Measurements from ENCODE around the gene IFITM2.
"Not testable (repeated sequence)": the region's sequence is repeated elsewhere in the genome, so short reads cannot be mapped to it uniquely, and the experiment has no call there.

The IFITM2 gene

DNA sequence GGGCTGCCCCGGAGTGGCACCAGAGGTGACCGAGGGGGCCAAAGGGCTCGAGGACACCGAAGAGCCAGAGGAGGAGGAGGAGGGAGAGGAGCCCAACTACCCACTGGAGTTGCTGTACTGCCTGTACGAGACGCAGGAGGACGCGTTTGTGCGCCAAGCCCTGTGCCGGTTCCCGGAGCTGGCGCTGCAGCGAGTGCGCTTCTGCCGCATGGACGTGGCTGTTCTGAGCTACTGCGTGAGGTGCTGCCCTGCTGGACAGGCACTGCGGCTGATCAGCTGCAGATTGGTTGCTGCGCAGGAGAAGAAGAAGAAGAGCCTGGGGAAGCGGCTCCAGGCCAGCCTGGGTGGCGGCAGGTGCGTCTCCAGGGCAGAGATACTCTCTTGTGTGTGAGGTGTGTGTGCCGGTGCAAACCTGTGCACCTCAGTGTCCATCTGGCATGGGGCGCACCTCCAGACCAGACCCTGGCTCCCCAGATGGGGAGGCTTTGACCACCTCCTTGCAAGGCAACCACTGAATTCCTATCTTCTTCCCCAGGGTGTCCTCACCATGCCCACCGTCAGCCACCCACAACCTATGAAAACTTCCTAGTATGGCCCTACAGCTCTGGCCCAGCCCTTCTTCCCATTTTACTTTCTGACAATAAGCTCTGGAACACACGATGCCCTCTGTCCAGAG, 26.0 kb upstream of the IFITM2 start:
- DNase-seq (ENCODE audit: low read depth in 3 of 3) = no peak

DNA sequence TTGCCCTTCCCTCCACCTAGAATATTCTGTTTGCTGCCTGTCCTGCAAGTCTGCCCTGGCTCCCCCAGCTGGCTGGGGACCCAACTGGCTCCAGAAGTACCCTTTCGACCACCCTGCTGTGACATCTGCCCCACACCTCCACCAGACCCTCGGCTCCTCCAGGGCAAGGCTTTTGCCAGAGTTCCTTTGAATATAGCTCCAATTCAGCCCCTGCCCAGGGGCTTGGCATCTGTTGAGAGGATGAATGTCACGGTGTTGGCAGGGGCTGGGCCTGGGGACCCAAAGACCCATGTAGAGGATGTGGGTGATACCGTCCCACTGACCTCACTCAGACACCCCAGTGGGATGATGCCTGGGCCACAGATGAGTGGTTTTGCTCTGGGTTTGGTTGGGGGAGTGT, 25.4 kb upstream of the IFITM2 start:
- no peak for DNase-seq (ENCODE audit: low read depth in 3 of 3)

DNA sequence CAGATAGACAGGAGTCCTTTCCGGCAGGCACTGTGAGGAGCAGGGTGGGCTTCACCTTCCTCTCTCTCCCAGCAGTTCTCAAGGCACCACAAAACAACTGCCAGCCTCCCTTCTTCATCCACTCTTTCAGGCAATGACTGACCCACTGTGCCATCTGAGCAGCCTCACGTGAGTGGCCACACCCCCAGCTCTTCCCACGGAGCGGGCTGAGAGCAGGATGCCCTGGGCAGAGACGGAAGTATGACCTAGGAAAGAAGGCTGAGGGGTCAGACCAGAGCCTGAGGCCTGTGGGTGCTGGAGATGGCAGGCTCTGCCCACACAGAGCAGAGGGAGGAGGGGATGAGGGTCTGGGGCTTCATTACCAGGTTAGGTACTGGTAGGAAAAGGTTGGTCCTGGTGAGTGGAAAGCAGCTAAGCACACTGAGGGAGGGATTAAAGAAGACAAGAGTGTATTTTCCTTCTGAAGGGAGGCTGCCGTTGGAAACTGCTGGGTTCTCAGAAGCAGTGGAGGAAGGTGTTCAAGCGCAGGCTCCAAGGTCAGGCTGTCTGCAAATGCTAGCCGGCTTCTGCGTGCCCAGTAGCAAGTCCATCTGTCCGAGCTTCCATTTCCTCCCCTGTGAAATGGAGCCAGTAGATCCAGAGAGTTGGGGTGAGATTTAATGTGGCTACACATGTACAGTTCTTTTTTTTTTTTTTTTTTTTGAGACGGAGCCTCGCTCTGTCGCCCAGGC, 24.8 kb upstream of the IFITM2 start:
- no peak for DNase-seq (ENCODE audit: low read depth in 3 of 3)

DNA sequence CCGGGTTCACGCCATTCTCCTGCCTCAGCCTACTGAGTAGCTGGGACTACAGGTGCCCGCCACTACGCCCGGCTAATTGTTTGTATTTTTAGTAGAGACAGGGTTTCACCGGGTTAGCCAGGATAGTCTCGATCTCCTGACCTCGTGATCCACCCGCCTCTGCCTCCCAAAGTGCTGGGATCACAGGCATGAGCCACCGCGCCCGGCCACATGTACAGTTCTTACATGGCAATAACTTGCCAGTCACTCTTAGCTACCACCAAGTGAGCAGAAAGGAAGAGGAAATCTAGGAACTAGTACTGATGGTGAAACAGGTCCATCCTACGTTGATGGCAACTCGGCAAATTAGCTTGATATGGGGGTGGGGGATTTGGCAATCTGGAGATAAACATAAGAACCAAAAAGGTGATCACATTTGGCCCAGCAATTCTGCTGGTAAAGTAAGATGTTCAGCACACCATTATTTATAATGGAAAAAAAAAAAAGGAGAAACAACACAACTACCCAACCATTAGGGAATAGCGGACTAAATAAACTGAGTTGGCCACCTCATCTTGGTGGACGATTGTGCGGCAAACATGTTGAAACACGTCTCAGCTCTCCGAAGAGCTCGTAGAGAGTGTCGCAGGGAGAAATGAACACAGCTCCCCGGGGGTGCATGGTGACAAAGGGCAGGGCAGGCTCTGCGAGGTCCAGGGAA, 24.1 kb upstream of the IFITM2 start:
- no peak for DNase-seq (ENCODE audit: low read depth in 3 of 3)

DNA sequence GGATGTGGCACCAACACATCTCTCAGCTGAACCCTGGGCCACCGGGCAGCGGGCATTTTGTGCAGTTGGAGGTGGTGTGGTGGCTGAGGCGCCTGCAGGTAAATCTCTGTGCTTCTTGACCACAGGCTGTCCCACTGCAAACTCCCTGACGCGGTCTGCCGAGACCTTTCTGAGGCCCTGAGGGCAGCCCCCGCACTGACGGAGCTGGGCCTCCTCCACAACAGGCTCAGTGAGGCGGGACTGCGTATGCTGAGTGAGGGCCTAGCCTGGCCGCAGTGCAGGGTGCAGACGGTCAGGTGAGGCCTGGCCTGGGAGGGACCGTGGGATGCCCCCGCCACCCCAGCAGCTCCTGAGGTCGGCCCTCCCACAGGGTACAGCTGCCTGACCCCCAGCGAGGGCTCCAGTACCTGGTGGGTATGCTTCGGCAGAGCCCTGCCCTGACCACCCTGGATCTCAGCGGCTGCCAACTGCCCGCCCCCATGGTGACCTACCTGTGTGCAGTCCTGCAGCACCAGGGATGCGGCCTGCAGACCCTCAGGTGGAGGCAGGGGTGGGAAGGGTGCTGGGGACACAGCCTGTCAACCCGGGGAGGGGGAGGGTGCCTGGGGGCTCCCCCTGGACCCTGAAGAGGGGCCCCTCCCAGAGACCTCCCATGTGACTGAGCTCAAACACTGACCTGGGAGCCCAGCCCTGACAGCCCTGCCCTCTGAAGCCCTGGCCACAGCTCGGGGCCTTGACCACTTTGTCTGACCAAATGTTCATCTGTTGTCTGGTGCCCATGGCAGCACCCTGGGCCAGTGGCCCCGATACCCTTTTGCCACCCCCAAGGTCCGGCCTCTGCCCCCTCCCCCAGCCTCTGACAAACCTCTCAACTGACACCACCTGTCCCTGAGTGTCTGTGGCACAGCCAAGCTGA, 23.3 kb upstream of the IFITM2 start:
- no peak for DNase-seq (ENCODE audit: low read depth in 3 of 3)

DNA sequence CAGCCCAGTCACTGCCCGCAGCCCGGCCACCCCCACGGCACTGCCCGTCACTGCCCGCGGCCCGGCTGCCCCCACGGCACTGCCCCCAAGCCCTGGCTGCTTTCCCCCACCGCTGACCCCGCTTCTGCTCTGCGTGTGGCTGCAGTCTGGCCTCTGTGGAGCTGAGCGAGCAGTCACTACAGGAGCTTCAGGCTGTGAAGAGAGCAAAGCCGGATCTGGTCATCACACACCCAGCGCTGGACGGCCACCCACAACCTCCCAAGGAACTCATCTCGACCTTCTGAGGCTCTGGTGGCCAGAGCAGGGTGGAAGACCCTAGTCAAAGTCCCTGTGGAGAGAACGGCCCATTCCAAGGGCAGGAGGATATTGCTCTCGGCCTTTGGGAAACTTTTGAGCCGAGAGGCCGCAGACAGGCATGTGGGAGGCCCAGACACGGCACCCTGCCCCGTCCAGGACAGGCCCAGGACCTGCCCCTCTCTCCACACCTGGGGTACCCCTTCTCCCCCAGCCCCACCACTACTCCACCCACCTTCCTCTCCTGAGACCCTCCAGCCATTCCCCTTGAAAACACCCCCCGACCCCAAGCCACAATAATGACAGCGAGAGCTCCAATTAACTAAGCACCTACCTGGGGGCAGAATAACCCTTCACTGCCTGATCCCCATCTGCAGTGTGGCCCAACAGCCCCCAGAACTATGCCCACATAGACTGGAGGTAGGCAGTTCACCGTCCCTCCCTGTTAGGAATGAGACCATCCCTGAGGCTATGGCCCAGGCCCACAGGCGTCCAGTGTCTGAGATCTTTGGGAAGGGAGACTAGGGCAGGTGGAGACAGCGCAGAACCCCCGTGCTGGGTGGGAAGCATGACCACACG, 22.4 kb upstream of the IFITM2 start:
- DNase-seq (ENCODE audit: low read depth in 3 of 3) = no peak

DNA sequence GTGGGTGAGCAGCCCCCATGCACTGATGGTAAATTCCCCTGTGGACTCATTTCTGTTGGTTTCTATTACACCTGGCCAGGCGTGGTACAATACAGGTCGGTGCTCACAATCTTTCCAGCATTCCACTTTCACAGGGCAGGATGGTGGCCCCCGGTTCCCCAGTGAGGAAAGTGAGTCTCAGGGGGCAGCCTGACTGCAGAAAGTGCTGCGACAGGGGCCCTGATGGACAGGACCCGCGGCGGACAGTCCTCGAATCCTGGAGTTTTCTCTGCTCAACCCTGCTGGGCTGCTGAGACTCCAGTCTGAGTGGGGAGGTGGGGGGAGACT, 21.8 kb upstream of the IFITM2 start:
- DNase-seq (ENCODE audit: low read depth in 3 of 3) = no peak

DNA sequence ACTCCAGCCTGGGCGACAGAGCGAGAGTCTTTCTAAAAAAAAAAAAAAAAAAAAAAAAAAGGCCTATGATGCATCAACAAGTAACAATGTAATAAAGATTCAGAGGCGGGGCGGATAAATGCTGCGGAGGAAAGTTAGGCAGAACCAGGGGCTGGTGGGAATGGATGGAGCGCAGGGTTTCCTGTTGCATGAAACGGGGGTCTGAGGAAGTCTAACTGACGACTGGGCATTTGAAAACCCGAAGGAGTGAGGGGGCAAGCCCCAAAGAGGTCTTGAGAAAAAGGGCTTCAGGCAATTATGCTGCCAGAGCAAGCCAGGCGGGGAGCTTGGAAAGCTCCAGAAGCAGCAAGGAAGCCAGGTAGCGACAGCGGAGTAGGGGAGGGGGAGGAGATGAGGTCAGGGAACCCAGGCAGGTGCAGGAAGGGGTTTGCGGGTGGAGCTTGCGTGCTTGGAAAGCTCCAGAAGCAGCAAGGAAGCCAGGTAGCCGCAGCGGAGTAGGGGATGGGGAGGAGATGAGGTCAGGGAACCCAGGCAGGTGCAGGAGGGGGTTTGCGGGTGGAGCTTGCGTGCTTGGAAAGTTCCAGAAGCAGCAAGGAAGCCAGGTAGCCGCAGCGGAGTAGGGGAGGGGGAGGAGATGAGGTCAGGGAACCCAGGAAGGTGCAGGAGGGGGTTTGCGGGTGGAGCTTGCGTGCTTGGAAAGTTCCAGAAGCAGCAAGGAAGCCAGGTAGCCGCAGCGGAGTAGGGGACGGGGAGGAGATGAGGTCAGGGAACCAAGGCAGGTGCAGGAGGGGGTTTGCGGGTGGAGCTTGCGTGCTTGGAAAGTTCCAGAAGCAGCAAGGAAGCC, 20.4 kb upstream of the IFITM2 start:
- not testable (repeated sequence) for DNase-seq (ENCODE audit: low read depth in 3 of 3)

DNA sequence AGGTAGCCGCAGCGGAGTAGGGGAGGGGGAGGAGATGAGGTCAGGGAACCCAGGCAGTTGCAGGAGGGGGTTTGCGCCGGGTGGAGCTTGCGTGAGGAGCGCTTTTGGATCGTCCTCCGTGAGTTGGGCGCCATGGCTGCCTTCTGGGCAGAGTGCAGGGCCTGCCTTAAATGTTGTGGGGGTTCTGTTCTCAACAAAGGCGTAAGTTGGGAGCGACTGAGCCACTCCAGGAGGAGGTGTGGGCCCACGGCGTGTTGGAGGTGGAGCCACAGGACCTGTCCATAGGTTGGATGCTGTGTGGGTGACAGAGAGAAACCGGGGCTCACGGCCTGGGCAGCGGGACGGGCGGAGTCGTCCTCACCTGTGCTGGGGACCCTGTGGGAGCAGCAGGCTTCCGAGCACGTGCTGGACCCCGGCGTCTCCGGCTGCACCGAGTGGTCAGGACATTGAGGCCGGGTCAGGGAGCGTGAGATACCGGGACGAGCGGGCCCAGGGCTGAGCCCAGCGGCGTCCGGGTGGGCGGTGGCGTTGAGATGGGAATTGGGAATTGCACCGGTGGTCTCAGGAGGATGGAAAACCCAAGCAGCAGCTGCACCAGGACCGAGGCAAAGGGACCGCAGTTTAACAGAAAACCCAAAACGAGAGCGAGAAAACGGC, 19.7 kb upstream of the IFITM2 start:
- no peak for DNase-seq (ENCODE audit: low read depth in 3 of 3)

DNA sequence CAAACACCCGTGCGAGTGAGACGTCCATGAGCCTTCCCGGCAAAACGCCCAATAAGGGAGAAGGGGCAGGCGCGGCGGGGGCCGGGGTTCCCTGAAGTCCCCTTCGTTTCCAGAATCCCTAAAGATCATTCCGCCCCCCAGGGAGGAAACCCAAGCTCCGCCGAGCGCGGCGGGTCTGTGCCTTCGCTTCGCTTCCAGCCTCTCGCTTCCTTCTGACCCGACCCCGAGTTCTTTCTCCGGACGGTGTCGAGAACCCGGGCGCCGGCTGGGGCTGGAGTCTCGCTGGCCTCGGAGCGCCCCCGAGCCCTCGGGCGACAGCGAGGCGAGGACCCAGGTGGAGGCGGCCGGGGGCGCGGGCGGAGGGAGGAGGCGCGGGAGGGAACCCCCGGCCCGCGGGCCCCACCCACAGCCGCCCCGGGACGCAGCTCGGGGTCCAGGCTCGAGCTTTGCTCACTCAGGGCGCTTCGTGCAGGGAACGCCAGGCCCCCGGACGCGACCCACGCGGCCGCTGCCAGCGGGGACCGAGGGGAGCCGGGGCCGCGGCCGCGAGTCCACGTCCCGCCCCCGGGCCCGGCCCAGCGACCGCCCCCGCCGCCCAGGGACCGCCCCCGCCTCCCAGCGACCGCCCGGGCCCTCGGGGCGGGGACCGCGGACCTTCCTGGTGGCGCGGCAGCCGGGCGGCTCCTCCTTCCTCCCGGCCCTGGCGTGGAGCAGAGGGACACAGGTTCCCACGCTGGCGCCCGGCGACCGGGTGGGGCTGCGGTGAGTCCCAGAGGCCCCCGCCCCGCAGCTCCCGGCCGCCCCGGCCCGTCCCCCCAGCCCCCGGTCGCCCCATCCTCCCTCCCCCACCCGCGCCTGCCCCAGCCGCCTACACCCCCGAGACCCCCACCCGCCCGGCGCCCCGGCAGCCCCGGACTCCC, 18.9 kb upstream of the IFITM2 start, which contains the start of gene PGGHG:
Gene PGGHG, plus strand, starts transcription at position 649 of the 920 bp plus-strand sequence. CDS start 691 bp downstream, outside the sequence.
- no peak for DNase-seq (ENCODE audit: low read depth in 3 of 3)

DNA sequence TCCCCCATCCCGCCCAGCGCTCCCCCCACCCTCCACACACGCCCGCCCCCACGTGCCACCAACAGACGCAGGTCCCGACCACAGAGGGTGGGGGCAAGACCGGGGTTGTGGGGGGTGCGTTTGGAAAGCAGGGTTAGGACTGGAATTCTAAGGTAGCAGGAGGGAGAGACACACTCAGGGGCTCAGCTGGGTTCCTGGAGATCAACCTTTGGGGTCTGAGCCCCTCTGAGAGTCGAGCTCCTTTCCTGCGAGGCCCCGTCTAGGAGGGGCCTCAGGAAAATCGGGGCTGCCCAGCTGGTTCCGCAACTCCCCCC, 18.3 kb upstream of the IFITM2 start:
- DNase-seq (ENCODE audit: low read depth in 3 of 3) = no peak

DNA sequence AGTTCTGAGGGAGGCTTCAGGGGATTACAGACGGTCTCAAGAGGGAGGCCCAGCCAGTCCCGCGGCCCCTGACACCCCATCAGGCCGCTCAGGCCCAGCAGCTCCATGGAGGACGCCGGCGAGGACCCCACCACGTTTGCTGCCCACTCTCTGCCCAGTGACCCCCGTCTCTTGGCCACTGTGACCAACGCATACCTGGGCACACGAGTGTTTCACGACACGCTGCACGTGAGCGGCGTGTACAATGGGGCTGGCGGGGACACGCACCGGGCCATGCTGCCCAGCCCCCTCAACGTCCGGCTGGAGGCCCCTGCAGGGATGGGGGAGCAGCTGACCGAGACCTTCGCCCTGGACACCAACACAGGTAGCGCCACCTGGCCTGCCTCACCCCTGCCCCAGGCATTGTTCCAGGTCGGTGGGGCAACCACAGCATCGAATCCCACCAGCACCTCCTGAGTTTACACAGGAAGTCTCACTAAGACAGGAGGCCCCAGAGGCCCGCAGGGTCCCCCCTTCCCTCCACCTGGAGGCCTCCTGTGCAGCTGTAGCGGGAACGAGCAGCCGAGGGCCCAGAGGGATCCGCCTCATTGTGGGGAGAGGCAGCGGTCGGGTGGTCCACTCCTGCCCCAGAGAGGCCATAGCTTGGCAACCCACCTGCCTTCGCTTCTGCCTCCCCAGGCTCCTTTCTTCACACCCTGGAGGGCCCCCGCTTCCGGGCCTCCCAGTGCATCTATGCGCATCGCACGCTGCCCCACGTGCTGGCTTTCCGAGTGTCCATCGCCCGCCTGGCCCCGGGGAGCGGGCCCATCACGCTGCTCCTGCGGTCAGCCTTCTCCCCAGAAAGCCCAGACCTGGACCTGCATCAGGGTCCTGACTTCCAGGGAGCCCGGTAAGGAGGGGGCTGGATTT, 17.6 kb upstream of the IFITM2 start:
- no peak for DNase-seq (ENCODE audit: low read depth in 3 of 3)

DNA sequence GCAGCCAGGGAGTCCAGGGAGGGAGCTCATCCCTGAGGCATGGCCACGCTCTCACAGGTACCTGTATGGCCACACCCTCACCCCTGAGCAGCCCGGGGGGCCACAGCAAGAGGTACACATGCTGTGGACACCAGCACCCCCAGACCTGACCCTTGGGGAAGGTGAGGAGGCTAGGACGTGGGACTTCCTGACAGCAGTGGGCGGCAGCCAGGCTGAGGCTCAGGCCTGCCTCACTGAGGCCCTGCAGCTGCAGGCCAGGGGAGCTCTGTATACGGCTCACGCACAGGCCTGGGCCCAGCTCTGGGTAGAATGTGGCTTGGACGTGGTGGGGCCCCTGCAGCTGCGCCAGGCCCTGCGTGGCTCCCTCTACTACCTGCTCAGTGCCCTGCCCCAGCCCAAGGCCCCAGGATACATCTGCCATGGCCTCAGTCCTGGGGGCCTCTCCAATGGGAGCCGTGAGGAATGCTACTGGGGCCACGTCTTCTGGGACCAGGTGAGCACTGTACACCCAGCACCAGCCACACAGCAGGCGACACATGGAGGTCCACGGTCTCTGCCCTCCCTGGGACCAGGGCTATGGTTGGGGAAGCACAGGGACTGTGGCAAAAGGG, 16.9 kb upstream of the IFITM2 start:
- no peak for DNase-seq (ENCODE audit: low read depth in 3 of 3)

DNA sequence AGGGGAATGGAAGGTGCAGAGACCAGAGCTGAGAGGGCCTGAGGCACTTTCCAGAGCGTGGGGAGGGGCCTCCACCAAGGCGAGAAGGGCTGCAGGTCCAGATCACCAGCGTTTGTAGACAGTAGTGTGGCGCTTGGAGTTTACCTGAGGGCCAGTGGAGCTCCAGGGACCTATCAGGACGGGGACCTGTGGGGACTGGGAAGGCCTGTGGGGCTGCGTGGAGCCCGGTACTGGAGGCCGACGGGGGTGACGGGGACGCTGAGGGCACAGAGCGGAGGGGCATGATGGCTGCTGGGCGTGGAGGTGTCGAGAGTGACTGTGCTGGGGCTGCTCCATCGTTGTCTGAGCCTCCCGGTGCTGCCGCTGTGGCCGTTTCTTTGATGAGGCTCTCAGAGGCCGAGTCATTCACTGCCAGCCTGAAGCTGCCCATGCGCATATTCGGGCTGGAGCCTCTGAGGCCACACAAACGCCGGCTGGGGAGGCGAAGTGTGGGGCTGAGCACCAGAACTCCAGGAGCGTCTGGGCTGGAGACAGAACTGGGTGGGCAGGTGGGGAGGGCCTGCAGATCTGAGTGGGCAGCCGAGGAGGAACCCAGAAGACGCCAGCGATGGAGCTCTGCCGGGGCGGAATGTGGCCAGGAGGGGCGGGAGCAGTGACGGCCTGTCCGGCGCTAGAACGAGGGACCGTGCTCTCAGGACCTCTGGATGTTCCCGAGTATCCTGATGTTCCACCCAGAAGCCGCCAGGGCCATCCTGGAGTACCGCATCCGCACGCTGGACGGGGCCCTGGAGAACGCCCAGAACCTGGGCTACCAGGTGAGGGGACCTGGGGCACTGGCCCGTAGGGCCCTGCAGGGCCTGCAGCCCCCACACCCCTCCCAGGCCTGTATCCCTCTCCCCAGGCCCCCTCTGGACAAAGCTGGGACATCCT, 16.1 kb upstream of the IFITM2 start:
- DNase-seq (ENCODE audit: low read depth in 3 of 3) = no peak

DNA sequence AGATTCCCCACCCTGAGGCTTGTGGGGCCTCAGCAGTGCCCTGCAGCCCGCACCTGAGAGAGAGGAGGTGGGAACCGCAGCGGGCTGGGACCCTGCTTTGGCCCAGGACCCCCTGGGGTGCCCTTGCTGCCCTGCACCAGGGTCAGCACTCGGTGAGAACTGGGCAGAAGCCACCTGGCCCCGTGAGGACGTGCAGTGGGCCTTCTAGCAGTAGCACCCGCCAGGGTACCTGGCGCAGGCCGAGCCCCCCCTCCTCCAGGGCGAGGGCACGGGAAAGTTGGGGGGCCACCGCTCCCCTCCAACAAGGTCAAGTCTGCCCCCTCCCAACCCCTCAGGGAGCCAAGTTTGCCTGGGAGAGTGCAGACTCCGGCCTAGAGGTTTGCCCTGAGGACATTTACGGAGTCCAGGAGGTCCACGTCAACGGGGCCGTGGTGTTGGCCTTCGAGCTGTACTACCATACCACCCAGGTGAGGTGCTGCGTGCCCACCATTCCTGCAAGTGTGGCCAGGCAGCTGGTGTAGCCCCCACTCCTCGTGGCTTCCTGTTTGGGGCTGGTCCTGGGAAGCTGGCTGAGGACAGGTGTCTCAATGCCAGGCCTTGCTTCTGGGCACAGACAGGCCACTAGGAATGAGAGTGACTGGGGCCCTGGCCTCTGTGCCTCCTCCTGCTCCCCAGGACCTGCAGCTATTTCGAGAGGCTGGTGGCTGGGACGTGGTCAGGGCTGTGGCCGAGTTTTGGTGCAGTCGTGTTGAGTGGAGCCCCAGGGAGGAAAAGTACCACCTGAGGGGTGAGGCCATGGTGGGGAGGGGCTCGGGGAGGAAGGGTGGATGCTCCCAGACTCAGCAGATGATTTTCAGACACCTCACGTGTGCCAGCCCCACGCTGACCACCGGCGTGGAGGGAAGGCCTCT, 15.2 kb upstream of the IFITM2 start:
- no peak for DNase-seq (ENCODE audit: low read depth in 3 of 3)

Data from stimulated activated CD4-positive, alpha-beta T cell treated with anti-CD3 and anti-CD28 coated beads, TNF-alpha, amount 100 ng/mL, for 48 hours (primary cell).